Measurements from ENCODE around the gene CCDC70.

DNA sequence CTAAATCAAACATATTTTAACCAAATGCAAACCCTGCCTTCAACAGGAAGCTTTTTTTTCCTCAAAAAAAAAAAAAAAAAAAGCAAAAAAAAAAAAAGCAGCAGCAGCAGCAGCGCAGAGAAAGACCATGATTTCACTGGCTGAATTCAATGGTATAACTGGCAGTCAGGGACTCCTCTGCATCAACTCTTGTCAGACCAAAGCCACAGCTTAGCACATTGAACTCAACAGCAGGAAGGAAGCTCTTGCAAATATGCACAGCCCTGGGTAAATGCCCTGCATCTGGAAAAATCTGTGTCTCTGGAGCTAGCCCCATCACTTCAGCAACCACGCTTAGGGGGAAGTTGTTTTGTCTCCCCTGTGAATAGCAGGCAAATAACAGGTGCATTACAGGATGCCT, 40.2 kb upstream of the CCDC70 start:
- TF ChIP-seq, protein P1, sequence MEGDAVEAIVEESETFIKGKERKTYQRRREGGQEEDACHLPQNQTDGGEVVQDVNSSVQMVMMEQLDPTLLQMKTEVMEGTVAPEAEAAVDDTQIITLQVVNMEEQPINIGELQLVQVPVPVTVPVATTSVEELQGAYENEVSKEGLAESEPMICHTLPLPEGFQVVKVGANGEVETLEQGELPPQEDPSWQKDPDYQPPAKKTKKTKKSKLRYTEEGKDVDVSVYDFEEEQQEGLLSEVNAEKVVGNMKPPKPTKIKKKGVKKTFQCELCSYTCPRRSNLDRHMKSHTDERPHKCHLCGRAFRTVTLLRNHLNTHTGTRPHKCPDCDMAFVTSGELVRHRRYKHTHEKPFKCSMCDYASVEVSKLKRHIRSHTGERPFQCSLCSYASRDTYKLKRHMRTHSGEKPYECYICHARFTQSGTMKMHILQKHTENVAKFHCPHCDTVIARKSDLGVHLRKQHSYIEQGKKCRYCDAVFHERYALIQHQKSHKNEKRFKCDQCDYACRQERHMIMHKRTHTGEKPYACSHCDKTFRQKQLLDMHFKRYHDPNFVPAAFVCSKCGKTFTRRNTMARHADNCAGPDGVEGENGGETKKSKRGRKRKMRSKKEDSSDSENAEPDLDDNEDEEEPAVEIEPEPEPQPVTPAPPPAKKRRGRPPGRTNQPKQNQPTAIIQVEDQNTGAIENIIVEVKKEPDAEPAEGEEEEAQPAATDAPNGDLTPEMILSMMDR (conservative IDR thresholded peaks at IDR 0.05) = no peak
- TF ChIP-seq ZFX (IDR thresholded peaks at IDR 0.05) = no peak
